HEK293 (cell line): ENCODE data around the gene ZP4.

Experiments used
- BCL11A ChIP-seq: fragments of 450-650 bp; formaldehyde crosslinking; IDR thresholded peaks from 2 replicates; pipeline ENCODE4 v1.5.1; 2016; ENCODE audit warnings: low read depth, missing biosample characterization, missing genetic modification characterization
- ZBTB1 ChIP-seq: fragments of 450-650 bp; formaldehyde crosslinking; IDR thresholded peaks from 2 replicates; pipeline ENCODE4 v1.5.1; 2016; ENCODE audit warnings: missing biosample characterization, missing genetic modification characterization
- ZNF274 ChIP-seq, 2 experiments: fragments of 200-500 bp in 1 of 2; fragments of 450-650 bp in 1 of 2; sonication (Bioruptor generic) in 1 of 2; formaldehyde crosslinking in 1 of 2; IDR thresholded peaks; 2 replicates each; pipeline versions ENCODE4 v1.5.1 to v1.6.1; 2014 to 2016; ENCODE audit warnings: borderline replicate concordance in 1 of 2, inconsistent platforms in 1 of 2, low read length in 1 of 2, missing biosample characterization in 1 of 2, missing genetic modification characterization in 1 of 2
- ZNF555 ChIP-seq: fragments of 450-650 bp; formaldehyde crosslinking; conservative IDR thresholded peaks from 2 replicates; pipeline ENCODE4 v1.5.1; 2017; ENCODE audit warnings: missing biosample characterization, mild to moderate bottlenecking, missing genetic modification characterization, inconsistent platforms
- ZNF777 ChIP-seq: fragments of 450-650 bp; formaldehyde crosslinking; IDR thresholded peaks from 2 replicates; pipeline ENCODE4 v1.5.1; 2017; ENCODE audit warnings: missing biosample characterization, missing genetic modification characterization, borderline replicate concordance
- TF ChIP-seq, protein P1 (sequence below): fragments of 450-650 bp; formaldehyde crosslinking; IDR thresholded peaks from 2 replicates; pipeline ENCODE4 v1.5.1; 2016; ENCODE audit warnings: missing biosample characterization, missing genetic modification characterization
- TF ChIP-seq, protein P2 (sequence below): fragments of 450-650 bp; formaldehyde crosslinking; optimal IDR thresholded peaks from 2 replicates; pipeline ENCODE3; 2016; ENCODE audit warnings: missing biosample characterization, mild to moderate bottlenecking, missing genetic modification characterization
- TF ChIP-seq, protein P3 (sequence below): fragments of 450-650 bp; formaldehyde crosslinking; IDR thresholded peaks from 2 replicates; pipeline ENCODE4 v1.5.1; 2017; ENCODE audit warnings: missing biosample characterization, missing genetic modification characterization
- TF ChIP-seq, protein P4 (sequence below): fragments of 450-650 bp; formaldehyde crosslinking; IDR thresholded peaks from 2 replicates; pipeline ENCODE4; 2016; ENCODE audit warnings: missing biosample characterization, missing genetic modification characterization
- TF ChIP-seq, protein P5 (sequence below): fragments of 450-650 bp; formaldehyde crosslinking; IDR thresholded peaks from 2 replicates; pipeline ENCODE4 v1.5.1; 2016; ENCODE audit warnings: missing biosample characterization, missing genetic modification characterization

DNA sequence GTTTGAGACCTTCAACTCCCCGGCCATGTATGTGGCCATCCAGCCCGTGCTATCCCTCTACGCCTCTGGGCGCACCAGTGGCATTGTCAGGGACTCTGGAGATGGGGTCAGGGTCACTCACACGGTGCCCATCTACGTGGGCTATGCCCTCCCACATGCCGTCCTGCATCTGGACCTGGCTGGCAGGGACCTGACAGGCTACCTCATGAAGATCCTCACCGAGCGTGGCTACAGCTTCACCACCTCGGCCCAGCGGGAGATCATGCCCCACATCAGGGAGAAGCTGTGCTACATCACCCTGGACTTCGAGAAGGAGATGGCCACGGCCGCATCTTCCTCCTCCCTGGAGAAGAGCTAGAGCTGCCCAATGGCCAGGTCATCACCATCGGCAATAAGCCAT, 36.5 kb upstream of the ZP4 start:
- TF ChIP-seq, protein P1, sequence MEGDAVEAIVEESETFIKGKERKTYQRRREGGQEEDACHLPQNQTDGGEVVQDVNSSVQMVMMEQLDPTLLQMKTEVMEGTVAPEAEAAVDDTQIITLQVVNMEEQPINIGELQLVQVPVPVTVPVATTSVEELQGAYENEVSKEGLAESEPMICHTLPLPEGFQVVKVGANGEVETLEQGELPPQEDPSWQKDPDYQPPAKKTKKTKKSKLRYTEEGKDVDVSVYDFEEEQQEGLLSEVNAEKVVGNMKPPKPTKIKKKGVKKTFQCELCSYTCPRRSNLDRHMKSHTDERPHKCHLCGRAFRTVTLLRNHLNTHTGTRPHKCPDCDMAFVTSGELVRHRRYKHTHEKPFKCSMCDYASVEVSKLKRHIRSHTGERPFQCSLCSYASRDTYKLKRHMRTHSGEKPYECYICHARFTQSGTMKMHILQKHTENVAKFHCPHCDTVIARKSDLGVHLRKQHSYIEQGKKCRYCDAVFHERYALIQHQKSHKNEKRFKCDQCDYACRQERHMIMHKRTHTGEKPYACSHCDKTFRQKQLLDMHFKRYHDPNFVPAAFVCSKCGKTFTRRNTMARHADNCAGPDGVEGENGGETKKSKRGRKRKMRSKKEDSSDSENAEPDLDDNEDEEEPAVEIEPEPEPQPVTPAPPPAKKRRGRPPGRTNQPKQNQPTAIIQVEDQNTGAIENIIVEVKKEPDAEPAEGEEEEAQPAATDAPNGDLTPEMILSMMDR (tag by site-specific recombination) = no peak
- no peak for TF ChIP-seq ZBTB1 (tag by site-specific recombination)
- TF ChIP-seq, protein P2, sequence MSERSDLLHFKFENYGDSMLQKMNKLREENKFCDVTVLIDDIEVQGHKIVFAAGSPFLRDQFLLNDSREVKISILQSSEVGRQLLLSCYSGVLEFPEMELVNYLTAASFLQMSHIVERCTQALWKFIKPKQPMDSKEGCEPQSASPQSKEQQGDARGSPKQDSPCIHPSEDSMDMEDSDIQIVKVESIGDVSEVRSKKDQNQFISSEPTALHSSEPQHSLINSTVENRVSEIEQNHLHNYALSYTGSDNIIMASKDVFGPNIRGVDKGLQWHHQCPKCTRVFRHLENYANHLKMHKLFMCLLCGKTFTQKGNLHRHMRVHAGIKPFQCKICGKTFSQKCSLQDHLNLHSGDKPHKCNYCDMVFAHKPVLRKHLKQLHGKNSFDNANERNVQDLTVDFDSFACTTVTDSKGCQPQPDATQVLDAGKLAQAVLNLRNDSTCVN = no peak
- no peak for TF ChIP-seq ZNF274 (IDR thresholded peaks at IDR 0.05; ENCODE audit: low read length)
- TF ChIP-seq ZNF274 (tag by site-specific recombination; IDR thresholded peaks at IDR 0.05; ENCODE audit: borderline replicate concordance) = no peak
- no peak for TF ChIP-seq BCL11A (tag by site-specific recombination)
- no peak for TF ChIP-seq ZNF777 (tag by site-specific recombination)
- TF ChIP-seq, protein P3, sequence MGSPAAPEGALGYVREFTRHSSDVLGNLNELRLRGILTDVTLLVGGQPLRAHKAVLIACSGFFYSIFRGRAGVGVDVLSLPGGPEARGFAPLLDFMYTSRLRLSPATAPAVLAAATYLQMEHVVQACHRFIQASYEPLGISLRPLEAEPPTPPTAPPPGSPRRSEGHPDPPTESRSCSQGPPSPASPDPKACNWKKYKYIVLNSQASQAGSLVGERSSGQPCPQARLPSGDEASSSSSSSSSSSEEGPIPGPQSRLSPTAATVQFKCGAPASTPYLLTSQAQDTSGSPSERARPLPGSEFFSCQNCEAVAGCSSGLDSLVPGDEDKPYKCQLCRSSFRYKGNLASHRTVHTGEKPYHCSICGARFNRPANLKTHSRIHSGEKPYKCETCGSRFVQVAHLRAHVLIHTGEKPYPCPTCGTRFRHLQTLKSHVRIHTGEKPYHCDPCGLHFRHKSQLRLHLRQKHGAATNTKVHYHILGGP (tag by site-specific recombination) = no peak
- TF ChIP-seq, protein P4, sequence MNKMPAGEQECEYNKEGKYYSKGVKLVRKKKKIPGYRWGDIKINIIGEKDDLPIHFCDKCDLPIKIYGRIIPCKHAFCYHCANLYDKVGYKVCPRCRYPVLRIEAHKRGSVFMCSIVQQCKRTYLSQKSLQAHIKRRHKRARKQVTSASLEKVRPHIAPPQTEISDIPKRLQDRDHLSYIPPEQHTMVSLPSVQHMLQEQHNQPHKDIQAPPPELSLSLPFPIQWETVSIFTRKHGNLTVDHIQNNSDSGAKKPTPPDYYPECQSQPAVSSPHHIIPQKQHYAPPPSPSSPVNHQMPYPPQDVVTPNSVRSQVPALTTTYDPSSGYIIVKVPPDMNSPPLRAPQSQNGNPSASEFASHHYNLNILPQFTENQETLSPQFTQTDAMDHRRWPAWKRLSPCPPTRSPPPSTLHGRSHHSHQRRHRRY (tag by site-specific recombination) = no peak
- TF ChIP-seq, protein P5, sequence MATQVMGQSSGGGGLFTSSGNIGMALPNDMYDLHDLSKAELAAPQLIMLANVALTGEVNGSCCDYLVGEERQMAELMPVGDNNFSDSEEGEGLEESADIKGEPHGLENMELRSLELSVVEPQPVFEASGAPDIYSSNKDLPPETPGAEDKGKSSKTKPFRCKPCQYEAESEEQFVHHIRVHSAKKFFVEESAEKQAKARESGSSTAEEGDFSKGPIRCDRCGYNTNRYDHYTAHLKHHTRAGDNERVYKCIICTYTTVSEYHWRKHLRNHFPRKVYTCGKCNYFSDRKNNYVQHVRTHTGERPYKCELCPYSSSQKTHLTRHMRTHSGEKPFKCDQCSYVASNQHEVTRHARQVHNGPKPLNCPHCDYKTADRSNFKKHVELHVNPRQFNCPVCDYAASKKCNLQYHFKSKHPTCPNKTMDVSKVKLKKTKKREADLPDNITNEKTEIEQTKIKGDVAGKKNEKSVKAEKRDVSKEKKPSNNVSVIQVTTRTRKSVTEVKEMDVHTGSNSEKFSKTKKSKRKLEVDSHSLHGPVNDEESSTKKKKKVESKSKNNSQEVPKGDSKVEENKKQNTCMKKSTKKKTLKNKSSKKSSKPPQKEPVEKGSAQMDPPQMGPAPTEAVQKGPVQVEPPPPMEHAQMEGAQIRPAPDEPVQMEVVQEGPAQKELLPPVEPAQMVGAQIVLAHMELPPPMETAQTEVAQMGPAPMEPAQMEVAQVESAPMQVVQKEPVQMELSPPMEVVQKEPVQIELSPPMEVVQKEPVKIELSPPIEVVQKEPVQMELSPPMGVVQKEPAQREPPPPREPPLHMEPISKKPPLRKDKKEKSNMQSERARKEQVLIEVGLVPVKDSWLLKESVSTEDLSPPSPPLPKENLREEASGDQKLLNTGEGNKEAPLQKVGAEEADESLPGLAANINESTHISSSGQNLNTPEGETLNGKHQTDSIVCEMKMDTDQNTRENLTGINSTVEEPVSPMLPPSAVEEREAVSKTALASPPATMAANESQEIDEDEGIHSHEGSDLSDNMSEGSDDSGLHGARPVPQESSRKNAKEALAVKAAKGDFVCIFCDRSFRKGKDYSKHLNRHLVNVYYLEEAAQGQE (tag by site-specific recombination) = no peak
- TF ChIP-seq ZNF555 (tag by site-specific recombination) = no peak
